OCI-LY7 (cell line): ENCODE results near the gene QRFP. TPM values are rescaled to one million over a fixed set of nuclear protein-coding genes. Genes with fewer than 3 reads are reported as not detected.

Experiments
- BruUV-seq: library from RNA; stranded (reverse); fragments of 400-500 nt; replicated peaks from 2 replicates; lab custom pipeline; 2021; lab: Mats Ljungman, UMichigan
- CTCF ChIA-PET: fragments of 300-600 bp; sonication (Branson Sonifier 250); formaldehyde crosslinking; loops from one replicate; lab custom pipeline; 2022; ENCODE audit warnings: antibody characterized with exemption; ENCODE audit not compliant: unreplicated experiment; lab: Charles Lee
- POLR2A ChIA-PET: fragments of 300-600 bp; sonication (Branson Sonifier 250); formaldehyde crosslinking; loops from one replicate; lab custom pipeline; 2022; ENCODE audit warnings: antibody characterized with exemption; lab: Charles Lee
- DNase-seq: peaks from one replicate; pipeline ENCODE4 v3.0.0-alpha.2; 2015; ENCODE audit warnings: low spot score
- H2AFZ ChIP-seq: fragments of 200-600 bp; sonication (generic), shearing (Covaris generic); 2 replicates; pipeline ENCODE4 v1.6.1; 2014; ENCODE audit warnings: mild to moderate bottlenecking, antibody characterized with exemption, low read length, moderate library complexity
- H3K27ac ChIP-seq: fragments of 200-600 bp; sonication (generic); 2 replicates; pipeline ENCODE4 v1.5.1; 2014; ENCODE audit warnings: mixed run types, low read depth, mild to moderate bottlenecking, moderate library complexity, low read length, inconsistent platforms; ENCODE audit not compliant: poor library complexity, severe bottlenecking
- H3K36me3 ChIP-seq: fragments of 200-600 bp; sonication (generic); 2 replicates; pipeline ENCODE4 v1.6.1; 2014; ENCODE audit warnings: mild to moderate bottlenecking, antibody characterized with exemption, low read length, moderate library complexity, mixed read lengths; ENCODE audit not compliant: insufficient read depth
- H3K4me1 ChIP-seq: fragments of 200-600 bp; sonication (generic); 2 replicates; pipeline ENCODE4 v1.5.1; 2014; ENCODE audit warnings: mild to moderate bottlenecking, low read length; ENCODE audit not compliant: insufficient read depth, poor library complexity, severe bottlenecking
- H3K4me2 ChIP-seq: fragments of 200-600 bp; sonication (generic); 2 replicates; pipeline ENCODE4 v1.6.1; 2014; ENCODE audit warnings: mild to moderate bottlenecking, low read length
- H3K4me3 ChIP-seq: fragments of 200-600 bp; sonication (generic); 2 replicates; pipeline ENCODE4 v1.5.1; 2014; ENCODE audit warnings: mild to moderate bottlenecking, low read depth, low read length; ENCODE audit not compliant: poor library complexity, severe bottlenecking
- H3K79me2 ChIP-seq: fragments of 200-600 bp; sonication (generic); 2 replicates; pipeline ENCODE4 v1.6.1; 2016; ENCODE audit warnings: low read depth, mild to moderate bottlenecking, low read length, moderate library complexity, mixed read lengths; ENCODE audit not compliant: insufficient read depth
- H3K9me2 ChIP-seq: fragments of 200-600 bp; sonication (generic); 2 replicates; pipeline ENCODE4 v1.6.1; 2016; ENCODE audit warnings: mild to moderate bottlenecking, low read length, mixed read lengths; ENCODE audit not compliant: insufficient read depth
- H3K9me3 ChIP-seq: fragments of 200-600 bp; sonication (generic); 2 replicates; pipeline ENCODE4 v1.6.1; 2014; ENCODE audit warnings: mild to moderate bottlenecking, mixed run types, low read length, mixed read lengths
- H4K20me1 ChIP-seq: fragments of 200-600 bp; sonication (generic); 2 replicates; pipeline ENCODE4 v1.6.1; 2014; ENCODE audit warnings: mild to moderate bottlenecking, antibody characterized with exemption, low read length, moderate library complexity, mixed read lengths; ENCODE audit not compliant: insufficient read depth
- CTCF ChIP-seq: fragments of 200-600 bp; sonication (generic); conservative IDR thresholded peaks from 2 replicates; pipeline ENCODE4 v1.5.1; 2014; ENCODE audit warnings: mild to moderate bottlenecking, antibody characterized with exemption, low read length, moderate library complexity, mixed read lengths
- EZH2phosphoT487 ChIP-seq: fragments of 200-600 bp; sonication (generic); IDR thresholded peaks from 2 replicates; pipeline ENCODE4 v1.6.1; 2018; ENCODE audit warnings: low read depth, borderline replicate concordance, mild to moderate bottlenecking, mixed run types, antibody characterized with exemption, low read length, moderate library complexity, mixed read lengths
- intact Hi-C: fragments of 100-400 bp; cut with micrococcal nuclease; formaldehyde crosslinking; loops from one replicate; pipeline ENCODE4 v1.10.0; 2022; ENCODE audit not compliant: unreplicated experiment
- total RNA-seq, 2 experiments: library from RNA; depleted of rRNA in 1 of 2; stranded (reverse); fragments of >200 nt in 1 of 2; shearing (Covaris generic) in 1 of 2; gene quantifications; 2 replicates each; pipeline ENCODE4 v1.2.3, GENCODE V29; 2014 to 2022

QRFP gene
- total RNA-seq, 2 experiments from 2014 or later, result not detected

GRCh38 chr9:130884542-130885483, 11.8 kb downstream of the QRFP start:
- Histone ChIP-seq H3K4me1 (no peaks in the 10 kb centered on the region), H3K79me2 (no peaks in the 10 kb centered on the region), H3K9me2 (no peaks in the 10 kb centered on the region), H3K36me3 (peaks cover 4% of the 10 kb centered on the region; the same call in 1 of the 2 replicates), H2AFZ (no peak overlapping the region), H3K27ac (no peak overlapping the region), H4K20me1 (no peaks in the 10 kb centered on the region; the same call in 1 of the 2 replicates), H3K4me2 (no peak overlapping the region), H3K9me3 (no peaks in the 10 kb centered on the region), H3K4me3 (no peak overlapping the region)
- BruUV-seq, result no TSS peak
- ChIA-PET CTCF (no interaction called here), POLR2A (interaction anchor here (0.5 to 0.6 kb wide), 3 partner anchors 59 to 1600 kb away, joined by 3 to 5 read pairs (median 3); no protein-coding TSS in a partner anchor)
- no peak for DNase-seq
- TF ChIP-seq CTCF, result no peak
- TF ChIP-seq EZH2phosphoT487, result no peak
- intact Hi-C loops, result no loop called here

GRCh38 chr9:130884111-130884531, 12.5 kb downstream of the QRFP start:
- no TSS peak for BruUV-seq
- no peak overlapping the region for H3K4me2 ChIP-seq
- H4K20me1 ChIP-seq, result no peaks in the 10 kb centered on the region; the same call in 1 of the 2 replicates
- no peaks in the 10 kb centered on the region for H3K79me2 ChIP-seq
- DNase-seq, result no peak
- ChIA-PET POLR2A (interaction anchor here (0.6 kb wide), 2 partner anchors 16 to 739 kb away, joined by 4 to 5 read pairs; no protein-coding TSS in a partner anchor), CTCF (no interaction called here)
- H3K9me2 ChIP-seq, result no peaks in the 10 kb centered on the region
- no peak overlapping the region for H3K27ac ChIP-seq
- H3K9me3 ChIP-seq, result no peaks in the 10 kb centered on the region
- peaks cover 8% of the 10 kb centered on the region; the same call in 1 of the 2 replicates for H3K36me3 ChIP-seq
- no peak overlapping the region for H2AFZ ChIP-seq
- no peaks in the 10 kb centered on the region for H3K4me1 ChIP-seq
- no peak for TF ChIP-seq EZH2phosphoT487
- TF ChIP-seq CTCF, result no peak
- H3K4me3 ChIP-seq, result no peak overlapping the region
- intact Hi-C loops, result no loop called here
